Measurements from ENCODE around the gene HFE.

HFE gene

GRCh38 chr6:26092443-26092842 lies 5.2 kb downstream of the HFE start:
- no peak overlapping the region for H3K4me3 ChIP-seq (ENCODE audit: low read depth, low read length)
- TF ChIP-seq CTCF (IDR thresholded peaks at IDR 0.05; ENCODE audit: borderline replicate concordance, insufficient read depth, low read depth, low read length), result no peak

GRCh38 chr6:26094036-26094435 lies 6.8 kb downstream of the HFE start:
- TF ChIP-seq CTCF (IDR thresholded peaks at IDR 0.05; ENCODE audit: borderline replicate concordance, insufficient read depth, low read depth, low read length), result no peak

GRCh38 chr6:26097268-26097875 lies 10.1 kb downstream of the HFE start:
- H3K4me3 ChIP-seq (ENCODE audit: low read depth, low read length), result no peak overlapping the region
- peak; percentile 46; the same call in 1 of the 2 replicates for TF ChIP-seq CTCF (IDR thresholded peaks at IDR 0.05; ENCODE audit: borderline replicate concordance, insufficient read depth, low read depth, low read length)

More at GRCh38 chr6:26094036-26094435, 6.8 kb downstream of the HFE start:
- H3K4me3 ChIP-seq (ENCODE audit: low read depth, low read length), result no peak overlapping the region

- TF ChIP-seq CTCF (IDR thresholded peaks at IDR 0.05; ENCODE audit: borderline replicate concordance, insufficient read depth, low read depth, low read length), result no peak
- no peak overlapping the region for H3K4me3 ChIP-seq (ENCODE audit: low read depth, low read length)
These were observed 16.0 kb downstream of the HFE start for GRCh38 chr6:26103141-26103769.

GRCh38 chr6:26103770-26104456 lies 16.7 kb downstream of the HFE start:
- peak; percentile 43; the same call in 1 of the 2 replicates for TF ChIP-seq CTCF (IDR thresholded peaks at IDR 0.05; ENCODE audit: borderline replicate concordance, insufficient read depth, low read depth, low read length)
- H3K4me3 ChIP-seq (ENCODE audit: low read depth, low read length), result peak overlapping the region; percentile 41

- TF ChIP-seq CTCF (IDR thresholded peaks at IDR 0.05; ENCODE audit: borderline replicate concordance, insufficient read depth, low read depth, low read length), result no peak
- peak overlapping the region; percentile 41 for H3K4me3 ChIP-seq (ENCODE audit: low read depth, low read length)
These were observed 17.4 kb downstream of the HFE start for GRCh38 chr6:26104457-26105108.

All from GM12875 (cell line).